HG03066 (cell line): Measurements from ENCODE around the gene LRPAP1.
"Not testable (repeated sequence)": the region's sequence is repeated elsewhere in the genome, so short reads cannot be mapped to it uniquely, and the experiment has no call there.

ENCODE experiments used
- ATAC-seq: cut with Tn5 transposase; IDR thresholded peaks from one replicate; pipeline ENCODE4 v1.9.1; 2021; ENCODE audit warnings: low read depth; ENCODE audit not compliant: unreplicated experiment

LRPAP1 gene

DNA sequence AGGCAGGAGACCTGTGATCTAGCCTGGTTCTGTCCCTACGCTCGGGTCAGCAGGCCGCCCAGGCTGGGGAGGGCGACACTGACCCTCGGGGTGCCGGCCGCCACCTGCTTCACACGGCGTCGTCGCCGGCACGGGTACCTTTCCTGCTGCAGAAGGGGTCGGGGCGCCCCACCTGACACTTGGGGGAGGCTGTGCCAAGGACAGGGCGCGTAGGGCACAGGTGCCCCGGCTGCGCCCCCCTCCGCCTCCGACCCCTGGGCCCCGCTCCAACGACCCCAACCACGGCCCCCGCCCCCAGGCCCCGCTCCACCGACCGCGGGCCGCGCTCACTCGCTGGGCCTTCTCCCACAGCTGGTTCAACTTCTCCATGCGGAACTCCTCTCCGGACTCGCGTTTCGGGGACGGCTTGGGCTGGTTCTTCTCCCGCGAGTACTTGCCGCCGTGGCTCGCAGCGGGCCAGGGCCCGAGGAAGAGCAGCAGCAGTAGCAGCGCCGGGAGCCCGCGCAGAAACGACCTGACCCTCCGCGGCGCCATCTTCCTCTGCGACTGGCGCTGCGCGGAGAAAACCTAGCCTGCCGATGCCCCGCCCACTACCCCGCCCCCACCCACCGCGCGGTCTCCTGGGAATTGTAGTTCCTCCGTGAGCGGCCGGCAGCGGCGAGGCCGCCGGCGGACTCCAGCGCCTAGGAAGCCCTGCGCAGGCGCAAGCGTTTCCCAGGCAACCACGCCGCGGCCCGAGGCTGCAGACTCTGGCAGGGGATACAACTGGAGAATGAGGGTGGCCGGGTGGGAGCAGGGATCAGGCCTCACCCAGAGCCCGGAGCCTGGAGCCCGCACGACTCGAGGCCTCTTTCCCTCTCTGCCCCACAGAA, at the start of gene LRPAP1:
LRPAP1 (minus strand) TSS at position 544 of the 872 bp plus-strand sequence; CDS start at position 534, 10 bp downstream.
- peak; percentile 83 for ATAC-seq

DNA sequence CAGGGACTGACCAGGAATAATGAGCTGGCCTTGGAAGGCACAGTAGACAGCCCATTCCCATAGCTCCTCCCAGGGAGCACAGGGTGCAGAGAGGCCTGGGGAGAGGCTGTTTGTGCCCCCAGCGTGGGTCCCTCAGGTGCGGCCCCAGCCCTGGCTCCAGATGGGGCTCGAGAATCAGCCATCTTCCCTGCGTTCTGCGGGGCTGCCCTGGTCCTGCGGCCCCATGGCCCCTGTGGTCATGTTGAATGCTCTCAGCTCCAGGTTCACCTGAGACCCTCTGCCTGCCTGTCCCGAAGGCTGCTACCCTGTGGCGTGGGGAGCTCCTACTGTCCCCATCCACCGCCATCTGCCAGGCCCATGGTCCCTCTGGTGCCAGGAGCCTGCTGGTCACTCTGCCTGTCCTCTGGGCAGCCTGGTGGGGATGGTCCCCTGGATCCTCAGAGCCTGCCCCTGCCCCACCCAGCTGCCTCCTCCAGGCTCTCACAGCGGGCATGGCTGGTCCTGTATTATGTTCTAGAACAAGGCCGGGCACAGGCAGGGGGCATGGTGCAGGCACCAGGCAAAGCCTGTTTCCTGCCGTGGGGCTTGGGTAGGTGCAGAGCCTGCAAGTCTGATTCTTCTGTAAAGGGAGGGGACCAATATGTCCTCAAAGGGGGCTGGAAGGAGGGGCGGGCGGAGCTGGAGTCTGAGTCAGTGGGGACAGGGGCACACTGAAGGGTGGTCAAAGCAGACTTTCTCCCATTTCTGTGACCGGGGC, 49.3 kb upstream of the LRPAP1 start:
- ATAC-seq: not testable (repeated sequence)

GRCh38 chr4:3580859-3581258, 48.6 kb upstream of the LRPAP1 start:
- not testable (repeated sequence) for ATAC-seq

GRCh38 chr4:3578527-3579144, 46.4 kb upstream of the LRPAP1 start:
- not testable (repeated sequence) for ATAC-seq

- not testable (repeated sequence) for ATAC-seq
Measured at GRCh38 chr4:3578052-3578451, 45.8 kb upstream of the LRPAP1 start.

GRCh38 chr4:3577208-3577892, 45.1 kb upstream of the LRPAP1 start:
- ATAC-seq: not testable (repeated sequence)

GRCh38 chr4:3576533-3577207, 44.4 kb upstream of the LRPAP1 start:
- ATAC-seq: not testable (repeated sequence)

GRCh38 chr4:3575426-3576369, 43.5 kb upstream of the LRPAP1 start:
- not testable (repeated sequence) for ATAC-seq

DNA sequence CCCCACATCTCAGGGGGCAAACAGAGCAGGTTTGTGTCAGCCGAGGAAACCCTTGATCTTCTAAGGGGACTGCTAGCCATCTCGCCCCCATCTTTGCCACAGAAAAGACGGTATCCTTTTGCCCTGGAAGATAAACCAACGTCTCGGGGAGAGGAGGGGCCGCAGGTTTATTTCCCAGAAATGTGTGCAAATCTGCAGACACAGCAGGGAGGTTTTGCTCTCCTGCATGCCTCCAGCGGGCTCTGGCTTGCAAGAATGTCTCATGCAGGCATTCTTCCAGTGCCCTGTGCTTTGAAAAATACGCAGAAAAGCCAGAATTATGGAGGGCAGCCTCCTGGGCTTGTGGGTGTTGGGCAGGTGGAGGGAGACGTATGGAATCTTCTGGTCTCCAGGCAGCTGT, 42.6 kb upstream of the LRPAP1 start:
- not testable (repeated sequence) for ATAC-seq

- ATAC-seq: not testable (repeated sequence)
Measured at GRCh38 chr4:3574346-3574745, 42.1 kb upstream of the LRPAP1 start.

DNA sequence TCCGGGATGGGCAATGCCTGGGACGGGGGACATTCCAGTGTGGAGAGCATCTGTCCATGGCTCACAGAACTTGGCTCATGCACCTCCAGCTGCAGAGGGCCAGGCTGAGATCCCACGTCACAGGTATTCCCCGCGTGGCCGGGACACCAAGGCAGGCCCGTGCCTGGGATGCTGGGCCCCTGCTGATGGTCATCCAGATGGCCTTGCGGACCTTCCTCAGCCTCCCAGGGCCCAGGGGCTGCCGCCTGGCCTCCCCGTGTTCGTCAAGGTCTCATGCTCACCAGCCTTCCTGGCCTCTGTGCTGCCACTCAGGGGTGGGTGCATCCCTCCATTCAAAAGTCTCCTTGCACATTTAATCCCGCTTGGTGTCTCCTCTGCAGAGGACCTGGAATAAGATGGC, 40.9 kb upstream of the LRPAP1 start:
- ATAC-seq: no peak

GRCh38 chr4:3572363-3572762, 40.1 kb upstream of the LRPAP1 start:
- ATAC-seq: no peak

DNA sequence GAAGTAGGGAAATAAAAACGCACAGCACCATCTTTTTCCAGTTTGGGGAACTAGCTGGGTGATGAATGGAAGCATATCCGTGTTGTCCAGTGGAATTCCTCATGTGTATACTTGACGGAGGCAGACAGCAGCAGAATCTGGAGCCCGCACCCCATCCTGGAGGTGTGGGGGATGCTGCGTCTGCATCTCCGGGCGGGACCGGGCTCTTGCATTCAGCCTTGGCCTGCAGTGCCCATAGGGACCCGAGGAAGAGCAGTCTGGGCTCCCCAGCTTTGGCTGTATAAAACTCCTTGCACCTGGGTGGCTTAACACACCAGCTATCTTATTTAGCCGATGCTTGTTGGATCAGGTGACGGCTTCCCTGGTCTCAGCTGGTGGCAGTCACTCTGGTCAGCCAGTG, 39.7 kb upstream of the LRPAP1 start:
- no peak for ATAC-seq

- ATAC-seq: not testable (repeated sequence)
Measured at GRCh38 chr4:3570923-3571322, 38.7 kb upstream of the LRPAP1 start.

DNA sequence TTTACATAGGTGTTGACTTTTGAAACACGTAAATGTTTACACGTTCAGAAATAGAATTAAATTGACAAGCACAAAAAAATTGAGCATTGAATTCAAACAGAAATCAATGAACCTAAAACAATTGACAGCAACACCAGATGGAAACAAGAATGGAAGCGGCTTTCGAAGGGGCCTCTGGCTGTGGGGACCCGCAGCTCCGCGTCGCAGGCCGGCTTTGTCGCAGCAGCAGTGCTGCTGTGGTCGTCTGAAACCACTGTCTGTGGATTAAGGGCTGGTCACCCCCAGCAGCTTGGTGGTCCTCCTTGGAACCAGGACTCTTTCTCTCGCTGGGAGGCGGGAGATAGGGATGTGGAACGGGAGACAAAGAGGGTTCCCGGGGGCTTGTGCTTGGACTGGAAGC, 37.4 kb upstream of the LRPAP1 start:
- not testable (repeated sequence) for ATAC-seq

DNA sequence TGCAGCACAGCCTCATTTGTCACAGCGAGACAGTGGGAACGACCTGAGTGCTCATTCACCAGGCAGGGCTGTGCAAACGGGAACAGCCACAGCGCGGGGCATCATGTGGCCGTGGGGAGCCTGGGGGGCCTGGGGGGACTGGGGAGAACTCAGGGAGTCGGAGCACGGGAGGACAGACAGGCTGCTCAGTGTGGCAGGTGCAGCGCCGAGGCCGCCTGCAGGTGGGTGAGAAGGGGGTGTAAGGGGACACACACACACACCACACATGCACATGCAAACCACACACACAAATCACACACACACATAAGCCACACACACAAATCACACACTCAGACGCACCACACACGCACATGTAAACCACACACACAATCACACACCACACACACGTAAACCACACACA, 34.5 kb upstream of the LRPAP1 start:
- ATAC-seq: not testable (repeated sequence)

GRCh38 chr4:3566301-3566700, 34.1 kb upstream of the LRPAP1 start:
- ATAC-seq: not testable (repeated sequence)

DNA sequence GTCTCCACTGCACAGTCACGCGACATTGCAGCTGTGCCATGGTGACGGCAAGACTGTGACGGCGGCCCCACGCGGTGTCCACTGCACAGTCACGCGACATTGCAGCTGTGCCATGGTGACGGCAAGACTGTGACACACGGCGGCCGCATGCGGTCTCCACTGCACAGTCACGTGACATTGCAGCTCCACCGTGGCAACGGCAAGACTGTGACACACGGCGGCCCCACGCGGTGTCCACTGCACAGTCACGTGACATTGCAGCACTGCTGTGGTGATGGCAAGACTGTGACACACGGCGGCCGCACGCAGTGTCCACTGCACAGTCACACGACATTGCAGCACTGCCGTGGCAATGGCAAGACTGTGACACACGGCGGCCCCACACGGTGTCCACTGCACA, 32.7 kb upstream of the LRPAP1 start:
- not testable (repeated sequence) for ATAC-seq

DNA sequence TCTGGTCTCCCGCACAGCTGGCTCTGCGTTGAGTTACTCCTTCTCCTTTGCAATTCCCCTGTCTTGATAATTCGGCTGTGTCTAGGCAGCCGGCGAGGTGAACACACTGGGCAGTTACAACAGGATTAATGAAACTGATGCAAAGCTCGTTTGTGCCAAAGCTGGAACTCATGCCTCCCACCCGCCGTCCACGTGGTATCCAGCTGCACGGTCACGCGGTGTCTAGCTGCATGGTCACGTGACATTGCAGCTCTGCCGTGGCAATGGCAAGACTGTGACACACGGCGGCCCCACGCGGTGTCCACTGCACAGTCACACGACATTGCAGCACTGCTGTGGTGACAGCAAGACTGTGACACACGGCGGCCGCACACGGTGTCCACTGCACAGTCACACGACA, 31.2 kb upstream of the LRPAP1 start:
- no peak for ATAC-seq
